Transverse colon (tissue), 3 donors: Measurements from ENCODE around the gene ZNF75A.

ENCODE experiments used
- CTCF ChIP-seq, 5 experiments: fragments of 200-600 bp in 3 of 5; fragments of 450-650 bp in 2 of 5; sonication (generic) in 3 of 5; IDR thresholded peaks; 1 replicate in 2 of 5; 2 replicates in 3 of 5; pipeline ENCODE4 v1.5.1; 2016 to 2017; ENCODE audit warnings: antibody characterized with exemption in 5 of 5, inconsistent platforms in 3 of 5, mild to moderate bottlenecking in 2 of 5, moderate library complexity in 1 of 5
- POLR2A ChIP-seq: fragments of 450-650 bp; IDR thresholded peaks from one replicate; pipeline ENCODE4 v1.6.1; 2016; ENCODE audit warnings: antibody characterized with exemption, mild to moderate bottlenecking, moderate library complexity

- TF ChIP-seq CTCF (IDR thresholded peaks at IDR 0.05) = no peak
- TF ChIP-seq POLR2A = no peak
Observed at GRCh38 chr16:3289998-3290673, 15.2 kb upstream of the ZNF75A start.
